RCC 7860 (cell line): ENCODE results near the gene WDR7.

Experiments used
- DNase-seq: peaks from one replicate; pipeline ENCODE4 v3.0.0-alpha.2; 2015; ENCODE audit warnings: low spot score
- FAIRE-seq: peaks from 2 replicates; lab custom pipeline; 2012; peaks lifted over from hg19 to GRCh38; lab: Jason Lieb, UNC

The WDR7 gene

DNA sequence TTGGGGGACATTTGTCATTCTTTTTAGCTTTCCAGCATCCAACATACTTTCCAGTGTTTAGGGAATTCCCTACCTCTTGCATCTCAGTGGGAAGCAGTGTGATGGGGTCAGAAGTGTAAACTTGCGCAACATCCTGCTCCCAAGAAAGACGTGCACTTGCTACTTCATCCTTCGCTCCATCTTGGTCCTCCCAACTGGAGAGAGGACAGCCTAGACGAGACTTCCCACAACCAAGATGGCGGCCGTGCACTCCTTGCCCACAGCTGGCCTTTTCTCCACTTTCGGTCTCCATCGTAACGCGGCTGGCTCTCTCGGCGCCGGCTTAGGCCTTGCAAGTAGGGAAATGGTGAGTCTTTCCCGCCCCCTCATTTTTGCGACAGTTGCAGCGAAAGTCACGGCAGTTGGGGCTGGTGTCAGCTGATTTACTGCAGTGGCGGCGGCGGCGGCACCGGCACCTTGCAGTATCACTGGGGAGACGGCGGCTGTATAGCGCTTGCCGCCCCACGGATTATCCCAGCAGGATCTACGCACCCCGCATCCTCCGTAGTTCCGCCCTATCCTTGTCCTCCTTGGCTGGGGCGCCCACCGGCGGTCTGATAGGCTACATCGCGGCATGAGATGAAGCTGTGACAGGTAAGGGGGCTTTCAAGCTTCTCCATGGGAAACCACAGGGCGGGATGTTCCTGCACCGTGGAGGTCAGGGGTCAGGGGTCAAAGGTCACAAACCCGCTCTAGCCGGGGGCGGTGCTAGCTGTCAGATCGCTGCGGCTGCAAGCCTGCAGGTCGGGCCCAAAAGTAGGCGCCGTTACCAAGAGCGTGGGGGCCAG lies at the start of gene WDR7:
Gene WDR7 (plus strand): TSS at position 416 of the 827 bp plus-strand sequence. CDS start 21,157 bp downstream, outside the sequence.
- FAIRE-seq (peak; percentile 81), DNase-seq (peak; percentile 87)

DNA sequence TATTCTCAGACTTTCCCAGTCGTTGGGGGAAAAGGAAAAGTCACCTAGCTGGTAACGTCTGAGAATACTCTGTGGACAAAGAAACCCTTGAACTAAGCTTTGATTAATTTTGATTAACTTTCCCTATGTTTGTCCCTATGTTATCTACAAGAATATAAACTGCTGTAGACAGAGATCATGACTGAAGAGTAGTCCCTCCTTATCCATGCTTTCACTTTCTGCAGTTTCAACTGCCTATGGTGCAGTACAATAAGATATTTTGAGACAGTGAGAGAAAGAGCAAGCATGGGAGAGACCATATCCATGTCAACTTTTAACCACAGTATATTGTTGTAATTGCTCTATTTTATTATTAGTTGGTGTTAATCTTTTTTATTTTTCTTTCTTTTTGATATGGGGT lies 44.5 kb upstream of the WDR7 start:
- no peak for FAIRE-seq
- no peak for DNase-seq

DNA sequence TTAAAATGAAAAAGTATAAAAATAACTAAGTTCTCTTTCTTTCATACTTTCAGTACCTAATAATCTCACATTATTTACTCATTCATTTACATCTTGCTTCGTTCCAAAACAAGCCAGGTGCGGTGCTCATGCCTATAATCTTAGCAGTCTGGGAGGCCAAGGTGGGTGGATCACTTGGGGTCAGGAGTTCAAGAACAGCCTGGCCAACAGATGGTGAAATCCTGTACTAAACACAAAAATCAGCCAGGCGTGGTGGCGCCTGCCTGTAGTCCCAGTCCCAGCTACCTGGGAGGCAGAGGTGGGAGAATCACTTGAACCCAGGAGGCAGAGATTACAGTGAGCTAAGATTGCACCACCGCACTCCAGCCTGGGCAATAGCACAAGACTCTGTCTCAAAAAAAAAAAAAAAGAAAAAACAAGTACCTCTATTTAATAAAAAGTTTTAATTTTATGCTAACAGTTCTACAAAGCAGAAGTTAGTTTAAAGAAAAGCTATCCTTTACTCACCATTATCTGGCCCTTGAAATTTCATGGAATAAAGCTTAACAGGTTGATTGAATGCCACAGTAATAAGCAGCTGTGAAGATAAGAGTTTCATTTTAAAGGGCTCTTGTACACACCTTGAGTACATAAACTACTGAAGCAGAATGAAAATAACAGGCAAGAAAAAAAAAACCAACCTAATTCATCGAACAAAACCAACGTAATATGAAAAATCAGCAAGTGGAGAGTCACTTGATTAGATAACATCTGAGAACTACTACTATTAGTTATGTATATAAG lies 35.2 kb upstream of the WDR7 start:
- no peak for DNase-seq
- FAIRE-seq, result no peak

DNA sequence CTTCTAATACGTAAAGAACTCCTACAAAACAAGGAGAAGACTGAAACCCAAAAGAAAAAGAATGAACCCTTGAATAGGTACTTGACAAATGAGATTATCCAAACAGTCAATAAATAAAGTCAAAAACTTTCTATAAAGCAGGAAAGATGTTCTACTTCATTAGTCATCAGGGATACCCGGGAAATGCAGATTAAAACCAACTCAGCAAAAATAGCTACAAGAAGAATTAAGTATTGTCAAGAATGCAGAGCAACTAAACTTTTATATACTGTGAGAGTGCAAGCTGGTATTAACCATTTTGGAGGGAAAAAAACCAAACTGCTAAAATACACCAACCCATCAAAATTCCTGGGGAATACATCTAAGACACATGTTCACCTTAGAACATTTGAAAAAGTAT lies 23.2 kb upstream of the WDR7 start:
- FAIRE-seq (no peak), DNase-seq (no peak)

DNA sequence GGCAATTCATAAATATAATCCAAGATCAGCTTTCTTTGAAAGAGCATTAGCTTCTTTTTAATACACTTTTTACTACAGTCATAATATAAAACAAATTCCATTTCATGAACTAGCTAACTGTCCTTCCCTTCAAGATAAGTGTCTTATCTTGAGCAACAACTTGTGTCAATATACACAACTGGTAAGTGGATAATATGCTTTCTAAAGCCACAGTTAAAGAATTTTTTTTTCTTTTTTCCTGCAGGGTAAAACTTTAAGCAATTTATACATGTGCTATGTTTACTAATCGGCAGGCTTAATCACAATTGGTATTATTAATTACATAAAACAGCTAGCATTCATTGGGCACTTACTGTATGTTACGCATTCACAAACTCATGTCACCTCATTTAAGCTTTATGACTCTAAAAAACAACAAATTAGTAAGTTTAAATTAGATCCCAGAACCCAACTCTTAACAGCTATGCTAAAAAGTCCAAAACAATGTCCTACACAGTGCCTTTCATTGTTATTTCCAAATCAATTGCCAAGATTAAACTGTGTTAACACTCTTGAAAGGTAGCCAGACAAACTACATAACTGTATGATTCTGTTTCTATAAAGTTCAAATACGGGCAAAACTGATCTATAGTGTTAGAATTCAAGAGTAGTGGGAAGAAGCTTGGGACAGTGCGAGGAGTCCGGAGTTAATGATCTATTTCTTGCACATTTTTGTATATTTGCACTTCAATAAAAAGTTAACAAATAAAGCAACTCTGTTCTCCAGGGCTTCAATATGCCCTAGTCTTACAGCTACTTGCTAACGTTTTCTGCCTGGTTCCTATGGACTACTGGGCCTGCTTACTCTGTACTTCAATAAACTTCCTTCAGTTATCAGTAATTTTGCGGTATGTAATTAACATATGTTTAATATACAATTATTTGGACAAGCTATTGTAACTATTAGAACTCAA lies 18.8 kb upstream of the WDR7 start:
- FAIRE-seq (no peak), DNase-seq (no peak)

DNA sequence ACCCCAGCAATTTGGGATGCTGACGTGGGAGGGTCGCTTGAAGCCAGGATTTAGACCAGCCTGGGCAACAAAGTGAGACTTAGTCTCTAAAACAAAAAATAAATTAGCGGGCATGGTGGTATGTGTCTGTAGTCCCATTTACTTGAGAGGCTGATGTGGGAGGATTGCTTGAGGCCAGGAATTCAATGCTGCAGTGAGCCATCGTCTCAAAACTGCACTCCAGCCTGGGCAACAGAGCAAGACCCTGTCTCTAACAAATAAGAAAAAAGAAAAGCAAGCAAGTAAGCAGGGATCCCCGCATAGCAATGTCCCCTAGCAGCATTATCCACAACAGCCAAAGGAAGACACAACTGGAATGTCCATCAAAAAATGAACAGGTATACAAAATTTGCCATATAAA lies 16.2 kb upstream of the WDR7 start:
- DNase-seq (no peak), FAIRE-seq (no peak)

DNA sequence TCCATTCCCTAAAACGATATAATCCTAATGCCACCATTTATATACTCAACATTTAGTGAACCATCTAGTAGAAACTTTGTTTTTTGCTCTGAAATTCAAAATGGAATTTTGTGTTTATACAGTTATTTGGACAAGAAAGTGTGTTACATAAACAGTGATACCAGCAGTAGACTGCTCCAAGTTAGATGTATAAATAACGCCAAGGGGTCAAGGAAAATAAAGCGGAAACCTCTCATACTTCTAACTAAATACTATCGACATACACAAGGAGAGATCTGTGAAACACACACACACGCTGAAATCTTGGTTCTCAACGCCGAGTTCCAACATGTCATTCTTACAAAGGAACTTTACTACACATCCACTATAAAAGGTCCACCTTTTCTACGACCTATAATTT lies 14.0 kb upstream of the WDR7 start:
- FAIRE-seq (no peak), DNase-seq (no peak)

DNA sequence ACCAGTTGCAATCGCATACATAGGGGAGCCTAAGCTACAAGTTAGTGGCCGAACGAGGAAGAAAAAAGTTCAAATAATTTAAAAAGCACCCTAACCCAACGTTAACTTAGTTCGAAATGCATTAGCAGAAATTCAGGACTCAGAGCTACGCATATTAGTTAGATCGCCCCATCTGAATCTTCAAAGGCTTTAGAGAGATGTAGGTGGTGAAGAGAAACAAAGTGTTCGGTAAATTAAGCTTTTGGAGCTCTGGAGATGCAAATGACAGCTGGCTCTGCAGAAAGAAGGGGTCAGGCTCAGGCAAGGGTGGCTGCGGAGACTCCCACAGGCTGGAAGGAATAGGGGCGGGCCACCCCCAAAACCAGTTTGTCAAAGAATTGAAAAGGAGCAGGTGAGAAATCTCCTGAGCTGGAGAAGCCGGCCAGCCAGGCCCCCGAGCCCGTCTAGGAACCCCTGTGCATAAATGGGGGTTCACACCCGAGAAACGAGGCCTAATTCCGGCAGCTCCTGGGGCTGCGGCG lies 13.4 kb upstream of the WDR7 start:
- DNase-seq (no peak), FAIRE-seq (no peak)

DNA sequence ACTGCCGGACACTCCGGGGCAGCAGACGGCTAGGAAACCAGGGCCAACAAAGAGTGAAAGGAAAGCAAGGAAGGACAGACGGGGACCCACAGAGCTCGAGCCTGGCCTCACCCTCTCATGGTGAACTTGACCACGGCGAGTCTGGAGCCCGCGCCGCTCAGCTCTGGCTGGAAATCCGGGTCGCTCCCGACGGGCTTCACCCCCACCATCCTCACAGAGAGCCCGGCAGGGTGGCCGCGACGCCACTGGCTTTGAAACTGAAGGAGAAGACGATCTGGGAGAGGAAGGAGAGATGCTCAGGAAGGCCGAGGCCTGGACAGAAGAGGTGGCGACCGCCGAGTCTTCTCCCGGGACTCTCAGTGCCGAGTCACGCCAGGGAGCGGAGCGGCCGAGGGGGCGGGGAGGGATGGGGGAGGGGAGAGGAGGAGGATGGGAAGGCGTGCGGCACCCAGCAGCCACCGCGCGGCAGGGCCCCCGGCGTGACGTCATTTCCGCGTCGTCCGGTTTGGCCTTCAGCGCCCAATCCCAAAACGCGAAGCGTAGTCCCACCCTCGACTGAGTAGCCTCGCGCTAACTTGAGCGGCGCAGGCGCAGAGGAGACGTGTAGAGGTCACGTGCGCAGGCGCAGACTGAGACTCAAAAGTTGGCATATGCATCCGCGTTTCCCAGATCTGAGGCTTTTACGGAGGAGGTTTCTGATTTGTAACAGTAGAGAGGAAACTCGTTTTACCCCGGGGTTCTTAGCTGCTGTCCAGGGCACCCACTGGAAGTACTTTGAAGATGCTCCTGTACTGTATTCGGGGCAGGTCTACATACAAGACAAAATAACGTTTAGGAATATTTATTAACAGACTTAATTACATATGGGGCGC lies 12.7 kb upstream of the WDR7 start, which contains the start of gene TXNL1:
Gene TXNL1 (minus strand): TSS at position 361 of the 872 bp plus-strand sequence. CDS start 152 bp downstream, at position 209.
- FAIRE-seq (peak; percentile 50), DNase-seq (peak; percentile 93)

DNA sequence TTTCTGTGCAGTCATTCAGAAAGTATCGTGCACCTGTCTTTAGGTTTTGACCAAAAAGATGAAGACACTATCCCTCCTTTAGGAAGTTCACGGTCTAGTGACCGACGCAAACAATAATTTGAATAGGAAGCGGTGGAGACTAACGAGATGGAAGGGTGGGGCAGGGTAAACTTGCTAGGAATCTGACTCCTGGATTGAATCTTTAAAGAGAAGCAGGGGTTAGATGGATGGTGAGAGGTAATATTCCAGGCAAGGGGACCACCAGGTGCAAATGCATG lies 12.1 kb upstream of the WDR7 start:
- no peak for DNase-seq
- FAIRE-seq, result no peak

DNA sequence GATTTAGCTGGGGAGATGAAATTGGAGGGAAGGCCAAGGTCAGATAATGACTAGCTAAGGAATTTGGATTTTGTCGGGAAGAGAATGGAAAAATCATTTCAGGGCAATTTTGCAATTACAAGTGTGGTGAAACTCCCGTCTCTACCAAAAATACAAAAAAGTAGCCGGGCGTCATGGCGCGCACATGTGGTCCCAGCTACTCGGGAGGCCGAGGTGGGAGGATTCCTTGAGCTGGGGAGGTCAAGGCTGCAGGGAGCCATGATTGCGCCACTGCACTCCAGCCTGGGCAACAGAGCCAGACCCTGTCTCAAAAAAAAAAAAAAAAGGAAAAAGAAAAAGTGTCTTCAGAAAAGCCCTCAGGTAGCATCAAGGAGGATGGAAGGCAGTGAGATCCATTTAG lies 11.6 kb upstream of the WDR7 start:
- FAIRE-seq (no peak), DNase-seq (no peak)

DNA sequence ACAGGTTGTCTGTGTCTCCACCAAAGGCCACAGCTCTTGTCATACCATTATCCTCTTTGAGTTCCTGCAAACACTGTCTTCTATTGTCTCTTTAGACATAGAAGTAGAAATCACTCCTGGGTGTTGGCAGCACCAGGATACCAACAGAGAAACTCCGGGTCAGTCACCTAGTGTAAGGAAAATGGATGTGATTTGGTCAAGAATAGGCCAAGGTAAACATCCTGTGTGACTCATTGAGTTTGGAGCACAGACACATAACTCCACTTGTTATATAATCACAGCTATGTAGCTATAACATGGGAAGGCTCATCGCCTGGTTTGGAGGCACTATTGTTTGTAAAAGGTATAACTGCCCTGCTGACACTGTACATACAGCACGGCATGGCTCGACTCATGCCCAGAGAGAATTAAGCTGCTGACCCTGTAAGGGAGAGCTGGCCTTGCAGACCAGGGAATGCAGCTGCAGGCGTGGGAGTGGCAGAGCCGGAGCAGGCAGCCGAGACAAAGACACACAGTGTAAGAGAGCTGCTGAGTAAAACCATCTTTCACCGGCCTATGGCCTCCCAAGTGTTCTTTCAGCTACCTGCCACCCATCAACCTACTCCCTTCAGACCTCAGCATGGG lies 9.3 kb upstream of the WDR7 start:
- DNase-seq (no peak), FAIRE-seq (no peak)

DNA sequence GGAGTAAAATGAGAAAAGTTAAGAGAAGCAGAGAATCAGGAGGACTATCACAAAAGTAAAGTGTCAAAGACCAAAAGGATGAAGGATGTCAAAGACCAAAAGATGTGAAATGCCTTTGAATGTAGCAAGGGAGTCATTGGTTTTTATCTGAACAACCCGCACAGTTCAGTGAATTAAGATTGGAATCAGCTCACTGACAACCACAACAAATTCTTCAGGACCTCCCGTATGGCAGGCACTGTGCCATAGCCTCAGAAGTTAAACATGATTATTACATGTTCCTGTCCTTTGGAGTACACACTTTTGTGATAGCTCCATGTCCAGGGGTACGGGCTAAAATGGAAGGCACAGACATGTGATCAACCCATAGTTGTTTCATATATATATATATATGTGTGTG lies 7.8 kb upstream of the WDR7 start:
- no peak for DNase-seq
- no peak for FAIRE-seq

DNA sequence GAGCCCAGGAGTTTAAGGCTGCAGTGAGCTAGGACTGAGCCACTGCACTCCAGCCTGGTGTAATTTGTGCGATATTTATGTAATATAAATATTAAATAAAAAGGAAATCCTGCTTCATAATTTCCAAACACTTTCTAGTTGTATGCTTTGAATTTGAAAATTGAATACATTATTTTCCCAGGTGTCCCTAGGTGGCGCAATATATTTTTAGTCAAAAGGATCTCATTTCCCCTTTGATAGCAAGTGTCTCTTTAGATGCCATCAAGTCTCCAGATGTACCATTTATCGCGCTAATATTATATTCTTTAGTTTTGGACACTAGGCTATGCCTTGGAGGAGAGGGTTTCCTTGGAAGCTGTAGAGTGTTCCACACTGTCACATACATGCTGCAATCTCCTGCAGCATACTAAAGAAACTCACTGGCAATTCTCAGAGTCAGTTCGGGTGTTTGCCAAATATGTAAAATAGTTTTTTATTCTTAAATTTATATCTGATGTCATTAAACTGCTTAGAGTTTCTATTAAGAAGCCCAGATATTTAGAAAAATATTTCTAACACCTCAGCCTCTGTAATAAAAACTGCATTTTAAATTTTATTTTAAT lies 5.6 kb upstream of the WDR7 start:
- DNase-seq (no peak), FAIRE-seq (peak; percentile 38)

DNA sequence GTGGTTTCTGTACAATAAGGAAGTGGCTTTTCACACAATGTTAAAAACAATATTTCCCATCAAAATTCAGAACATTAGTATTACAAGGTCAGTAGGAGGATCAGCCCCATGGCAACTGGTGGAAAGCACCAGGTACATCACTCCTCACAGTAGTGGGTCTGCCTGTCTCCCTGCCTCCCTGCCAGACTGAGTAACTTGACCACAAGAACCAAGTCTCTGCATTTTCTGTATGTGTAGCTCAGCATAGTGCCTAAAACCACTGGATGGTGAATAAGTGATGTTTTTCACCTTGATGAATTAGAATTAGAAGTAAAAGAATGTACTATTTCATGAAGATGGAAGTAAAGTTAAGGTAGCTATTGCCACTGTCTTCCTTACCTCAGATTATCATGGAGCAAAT lies 4.1 kb upstream of the WDR7 start:
- no peak for DNase-seq
- FAIRE-seq, result no peak

DNA sequence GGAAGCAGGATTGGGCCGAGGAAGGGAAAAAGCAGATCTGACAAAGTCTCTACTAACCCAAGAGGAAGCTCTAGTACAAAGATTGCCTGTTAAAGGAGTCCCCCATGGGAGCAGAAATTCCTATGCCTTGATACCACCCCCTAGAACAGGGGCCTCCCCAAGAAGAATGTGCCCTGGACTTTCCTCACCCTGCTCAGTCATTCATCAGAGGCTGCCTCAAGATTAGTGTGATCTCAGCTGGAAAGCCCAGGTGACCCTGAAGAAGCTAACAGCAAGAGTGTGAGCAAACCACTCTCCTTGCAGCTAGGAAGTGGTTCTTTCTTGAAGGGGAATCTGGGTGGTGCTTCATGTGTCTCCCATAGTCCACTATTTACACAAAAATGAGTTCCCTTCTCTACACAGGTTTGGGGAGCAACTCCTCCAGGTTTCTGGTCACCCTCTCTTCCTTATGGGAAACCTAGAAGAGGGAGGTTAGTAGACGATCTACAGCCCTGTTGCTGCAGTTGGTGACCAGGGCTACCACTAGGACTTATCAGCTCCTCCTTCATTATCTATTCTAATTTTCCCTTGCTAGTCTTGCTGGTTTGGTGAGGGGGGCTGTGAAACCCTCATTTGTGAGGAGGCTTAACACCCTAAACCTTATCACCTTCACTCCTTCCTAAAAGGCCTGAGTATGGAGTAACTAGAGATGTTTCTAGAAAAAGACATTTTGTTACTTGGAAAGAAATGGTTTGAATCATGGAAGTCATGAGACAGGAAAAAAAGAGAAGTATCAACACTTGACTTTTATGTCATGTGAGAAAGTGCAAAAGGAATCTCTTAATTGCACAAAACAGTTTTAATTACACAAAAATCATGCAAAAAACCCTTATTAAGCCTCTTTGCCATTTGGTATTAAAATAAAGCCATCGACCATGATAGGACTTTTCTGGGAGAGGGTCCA lies 2.9 kb upstream of the WDR7 start:
- no peak for DNase-seq
- no peak for FAIRE-seq

DNA sequence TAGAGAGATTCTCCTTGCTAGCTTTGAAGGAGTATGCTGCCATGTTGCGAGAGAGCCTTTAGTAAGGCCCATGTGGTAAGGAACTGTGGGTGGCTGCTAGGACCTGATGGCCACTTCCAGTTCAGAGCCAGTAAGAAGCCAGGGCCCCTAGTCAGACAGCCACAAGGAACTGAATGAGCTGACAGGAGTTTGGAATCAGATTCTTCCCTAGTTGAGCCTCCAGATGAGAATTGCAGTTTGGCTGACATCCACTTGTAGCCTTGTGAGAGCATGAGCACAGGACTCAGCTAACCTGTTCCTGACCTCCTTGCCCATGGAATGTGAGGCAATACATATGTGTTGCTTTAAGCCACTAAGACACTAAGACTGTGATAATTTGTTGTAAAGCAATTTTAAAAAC lies 1.2 kb upstream of the WDR7 start:
- DNase-seq, result no peak
- FAIRE-seq, result no peak

DNA sequence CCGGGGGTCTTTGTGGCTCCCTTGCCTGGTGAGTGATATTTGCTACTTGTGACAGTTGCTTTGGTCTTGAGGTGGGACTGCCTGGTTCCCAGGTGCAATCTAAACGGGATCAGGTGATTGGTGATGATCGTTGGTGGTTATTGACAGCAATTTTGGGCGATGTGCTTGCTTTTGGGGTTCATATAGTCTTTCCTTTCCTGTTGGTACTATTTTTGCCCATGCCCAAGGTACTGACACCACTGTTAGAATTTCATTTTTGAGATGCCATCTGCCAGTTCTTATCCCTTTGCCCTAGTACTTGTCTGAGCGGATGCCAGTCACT lies 573 bp downstream of the WDR7 start:
- no peak for DNase-seq
- FAIRE-seq, result no peak
